ENCODE results near the gene SKP2.
"Not testable (repeated sequence)": the region's sequence is repeated elsewhere in the genome, so short reads cannot be mapped to it uniquely, and the experiment has no call there.

Gene SKP2

GRCh38 chr5:36128795-36129194 lies 23.1 kb upstream of the SKP2 start:
- no peak for DNase-seq (ENCODE audit: low read depth)
- no peak for TF ChIP-seq POLR2A (IDR thresholded peaks at IDR 0.05; ENCODE audit: extremely low read depth, insufficient read length)
- TF ChIP-seq MYC (IDR thresholded peaks at IDR 0.05; ENCODE audit: low read depth, low read length), result no peak
- TF ChIP-seq, protein P1, sequence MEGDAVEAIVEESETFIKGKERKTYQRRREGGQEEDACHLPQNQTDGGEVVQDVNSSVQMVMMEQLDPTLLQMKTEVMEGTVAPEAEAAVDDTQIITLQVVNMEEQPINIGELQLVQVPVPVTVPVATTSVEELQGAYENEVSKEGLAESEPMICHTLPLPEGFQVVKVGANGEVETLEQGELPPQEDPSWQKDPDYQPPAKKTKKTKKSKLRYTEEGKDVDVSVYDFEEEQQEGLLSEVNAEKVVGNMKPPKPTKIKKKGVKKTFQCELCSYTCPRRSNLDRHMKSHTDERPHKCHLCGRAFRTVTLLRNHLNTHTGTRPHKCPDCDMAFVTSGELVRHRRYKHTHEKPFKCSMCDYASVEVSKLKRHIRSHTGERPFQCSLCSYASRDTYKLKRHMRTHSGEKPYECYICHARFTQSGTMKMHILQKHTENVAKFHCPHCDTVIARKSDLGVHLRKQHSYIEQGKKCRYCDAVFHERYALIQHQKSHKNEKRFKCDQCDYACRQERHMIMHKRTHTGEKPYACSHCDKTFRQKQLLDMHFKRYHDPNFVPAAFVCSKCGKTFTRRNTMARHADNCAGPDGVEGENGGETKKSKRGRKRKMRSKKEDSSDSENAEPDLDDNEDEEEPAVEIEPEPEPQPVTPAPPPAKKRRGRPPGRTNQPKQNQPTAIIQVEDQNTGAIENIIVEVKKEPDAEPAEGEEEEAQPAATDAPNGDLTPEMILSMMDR (IDR thresholded peaks at IDR 0.05; ENCODE audit: low read depth, low read length), result no peak
- TF ChIP-seq MAX (IDR thresholded peaks at IDR 0.05; ENCODE audit: low read depth, low read length), result no peak
- no peak overlapping the region for H3K4me3 ChIP-seq (ENCODE audit: low read depth, low read length)

- H3K4me3 ChIP-seq (ENCODE audit: low read depth, low read length); DNase-seq (ENCODE audit: low read depth): not testable (repeated sequence)
These were observed 22.2 kb upstream of the SKP2 start for GRCh38 chr5:36129666-36130065.

GRCh38 chr5:36133009-36133408 lies 18.9 kb upstream of the SKP2 start:
- not testable (repeated sequence) for DNase-seq (ENCODE audit: low read depth); H3K4me3 ChIP-seq (ENCODE audit: low read depth, low read length)

GRCh38 chr5:36135988-36136387 lies 15.9 kb upstream of the SKP2 start:
- no peak overlapping the region for H3K4me3 ChIP-seq (ENCODE audit: low read depth, low read length)
- no peak for TF ChIP-seq POLR2A (IDR thresholded peaks at IDR 0.05; ENCODE audit: extremely low read depth, insufficient read length)
- no peak for TF ChIP-seq MAX (IDR thresholded peaks at IDR 0.05; ENCODE audit: low read depth, low read length)
- DNase-seq (ENCODE audit: low read depth), result no peak

GRCh38 chr5:36136581-36136980 lies 15.3 kb upstream of the SKP2 start:
- DNase-seq (ENCODE audit: low read depth), result no peak
- no peak overlapping the region for H3K4me3 ChIP-seq (ENCODE audit: low read depth, low read length)
- TF ChIP-seq MAX (IDR thresholded peaks at IDR 0.05; ENCODE audit: low read depth, low read length) (no peak), MYC (IDR thresholded peaks at IDR 0.05; ENCODE audit: low read depth, low read length) (no peak), POLR2A (IDR thresholded peaks at IDR 0.05; ENCODE audit: extremely low read depth, insufficient read length) (no peak)
- TF ChIP-seq, protein P1 (IDR thresholded peaks at IDR 0.05; ENCODE audit: low read depth, low read length), result no peak

GRCh38 chr5:36138900-36139683 lies 12.8 kb upstream of the SKP2 start:
- H3K4me3 ChIP-seq (ENCODE audit: low read depth, low read length), result no peak overlapping the region
- TF ChIP-seq, protein P1 (IDR thresholded peaks at IDR 0.05; ENCODE audit: low read depth, low read length), result no peak
- TF ChIP-seq MYC (IDR thresholded peaks at IDR 0.05; ENCODE audit: low read depth, low read length) (no peak), MAX (IDR thresholded peaks at IDR 0.05; ENCODE audit: low read depth, low read length) (no peak), POLR2A (IDR thresholded peaks at IDR 0.05; ENCODE audit: extremely low read depth, insufficient read length) (no peak)
- DNase-seq (ENCODE audit: low read depth), result no peak

DNA sequence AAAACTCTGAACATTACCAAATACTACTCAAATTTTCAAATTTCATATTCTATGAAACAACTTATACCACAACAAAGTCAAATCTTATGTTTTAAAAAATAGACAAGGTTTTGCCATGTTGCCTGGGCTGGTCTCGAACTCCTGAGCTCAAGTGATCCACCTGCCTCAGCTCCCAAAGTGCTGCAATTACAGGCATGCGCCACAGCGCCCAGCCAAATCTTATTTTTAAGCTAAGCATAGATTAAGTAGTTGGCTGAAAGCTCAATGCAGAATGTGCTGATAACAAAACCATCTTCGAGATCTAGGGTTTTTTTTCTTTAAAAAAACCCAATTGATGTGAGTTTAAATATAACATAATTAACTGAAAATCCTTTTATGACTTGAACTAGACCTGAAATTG lies 6.6 kb upstream of the SKP2 start:
- H3K4me3 ChIP-seq (ENCODE audit: low read depth, low read length), result no peak overlapping the region
- no peak for TF ChIP-seq MYC (IDR thresholded peaks at IDR 0.05; ENCODE audit: low read depth, low read length)
- no peak for TF ChIP-seq MAX (IDR thresholded peaks at IDR 0.05; ENCODE audit: low read depth, low read length)
- TF ChIP-seq POLR2A (IDR thresholded peaks at IDR 0.05; ENCODE audit: extremely low read depth, insufficient read length), result no peak
- TF ChIP-seq, protein P1 (IDR thresholded peaks at IDR 0.05; ENCODE audit: low read depth, low read length), result no peak
- DNase-seq (ENCODE audit: low read depth), result no peak
